Smooth muscle cell (in vitro differentiated cells): Measurements from ENCODE around the gene ACADM. TPM values are rescaled to one million over a fixed set of nuclear protein-coding genes. Genes with fewer than 3 reads are reported as not detected.
"Not testable (repeated sequence)": the region's sequence is repeated elsewhere in the genome, so short reads cannot be mapped to it uniquely, and the experiment has no call there.

Experiments
- DNase-seq: peaks from one replicate; lab custom pipeline; 2025; ENCODE audit not compliant: unreplicated experiment; lab: John Stamatoyannopoulos, UW
- H2AFZ ChIP-seq: fragments of 200-600 bp; sonication (generic); 2 replicates; pipeline ENCODE4 v1.6.0; 2016; ENCODE audit warnings: antibody characterized with exemption, low read depth, mild to moderate bottlenecking
- H3F3A ChIP-seq: fragments of 200-600 bp; sonication (generic); 2 replicates; pipeline ENCODE4 v1.6.0; 2017; ENCODE audit warnings: antibody characterized with exemption, low read depth
- H3K27ac ChIP-seq: fragments of 200-600 bp; sonication (generic); 2 replicates; pipeline ENCODE4 v1.5.1; 2016; ENCODE audit warnings: low read depth, mild to moderate bottlenecking
- H3K27me3 ChIP-seq: fragments of 200-600 bp; sonication (generic); 2 replicates; pipeline ENCODE4 v1.6.1; 2016; ENCODE audit warnings: low read depth, mild to moderate bottlenecking
- H3K36me3 ChIP-seq: fragments of 200-600 bp; sonication (generic); 2 replicates; pipeline ENCODE4 v1.5.1; 2016; ENCODE audit warnings: low read depth
- H3K4me1 ChIP-seq: fragments of 200-600 bp; sonication (generic); 2 replicates; pipeline ENCODE4 v1.5.1; 2016; ENCODE audit warnings: low read depth
- H3K4me2 ChIP-seq: fragments of 200-600 bp; sonication (generic); 2 replicates; pipeline ENCODE4 v1.6.0; 2016; ENCODE audit warnings: mild to moderate bottlenecking
- H3K4me3 ChIP-seq: fragments of 200-600 bp; sonication (generic); 2 replicates; pipeline ENCODE4 v1.5.1; 2016; ENCODE audit warnings: mild to moderate bottlenecking
- H3K79me2 ChIP-seq: fragments of 200-600 bp; sonication (generic); 2 replicates; pipeline ENCODE4 v1.6.0; 2016; ENCODE audit warnings: low read depth, mild to moderate bottlenecking
- H3K9ac ChIP-seq: fragments of 200-600 bp; sonication (generic); 2 replicates; pipeline ENCODE4 v1.6.0; 2016; ENCODE audit warnings: low read depth
- H3K9me3 ChIP-seq: fragments of 200-600 bp; sonication (generic); replicated peaks from 2 replicates; pipeline ENCODE4 v1.5.1; 2016; ENCODE audit warnings: low read depth
- H4K20me1 ChIP-seq: fragments of 200-600 bp; sonication (generic); 2 replicates; pipeline ENCODE4 v1.6.0; 2016; ENCODE audit warnings: low read depth
- WGBS: methylation state at CpG from one replicate; pipeline ENCODE4 v1.1.7; 2016; ENCODE audit warnings: low lambda C conversion rate; 5-methylcytosine and 5-hydroxymethylcytosine counted together
- polyA plus RNA-seq: library from polyadenylated mRNA; unstranded; fragments of >200 nt; fragmentation: Nextera tagmentation; extraction: Ambion mirVana; gene quantifications from 2 replicates; pipeline ENCODE4 v1.2.1, GENCODE V29; 2016
- total RNA-seq: library from RNA; depleted of rRNA; stranded (reverse); fragments of >200 nt; gene quantifications from 2 replicates; pipeline ENCODE4 v1.2.3, GENCODE V29; 2014
- TF ChIP-seq, protein P1 (sequence below): fragments of 200-600 bp; sonication (generic); IDR thresholded peaks from 2 replicates; pipeline ENCODE4 v1.5.1; 2017; ENCODE audit warnings: borderline replicate concordance, mild to moderate bottlenecking, antibody characterized with exemption; ENCODE audit not compliant: insufficient read depth, poor library complexity, severe bottlenecking

The ACADM gene
- total and polyA plus RNA-seq, 2 experiments from 2014 or later = 20.5 to 28.6 TPM

- H3K4me1 ChIP-seq = peaks cover 6% of the 10 kb centered on the region
- no peaks in the 10 kb centered on the region for H3K27me3 ChIP-seq
- no peak overlapping the region for H3K4me3 ChIP-seq
- no peak overlapping the region for H3K27ac ChIP-seq
- no peak overlapping the region for H2AFZ ChIP-seq
- no peak overlapping the region for H3K4me2 ChIP-seq
- H3K79me2 ChIP-seq = no peaks in the 10 kb centered on the region
- no peaks in the 10 kb centered on the region for H3K36me3 ChIP-seq
- no peaks in the 10 kb centered on the region for H4K20me1 ChIP-seq
- WGBS = 82% methylated on average over 1 of the region's 1 CpG
- no peak overlapping the region for H3K9ac ChIP-seq
- H3K9me3 ChIP-seq = no peaks in the 10 kb centered on the region
- TF ChIP-seq, protein P1, sequence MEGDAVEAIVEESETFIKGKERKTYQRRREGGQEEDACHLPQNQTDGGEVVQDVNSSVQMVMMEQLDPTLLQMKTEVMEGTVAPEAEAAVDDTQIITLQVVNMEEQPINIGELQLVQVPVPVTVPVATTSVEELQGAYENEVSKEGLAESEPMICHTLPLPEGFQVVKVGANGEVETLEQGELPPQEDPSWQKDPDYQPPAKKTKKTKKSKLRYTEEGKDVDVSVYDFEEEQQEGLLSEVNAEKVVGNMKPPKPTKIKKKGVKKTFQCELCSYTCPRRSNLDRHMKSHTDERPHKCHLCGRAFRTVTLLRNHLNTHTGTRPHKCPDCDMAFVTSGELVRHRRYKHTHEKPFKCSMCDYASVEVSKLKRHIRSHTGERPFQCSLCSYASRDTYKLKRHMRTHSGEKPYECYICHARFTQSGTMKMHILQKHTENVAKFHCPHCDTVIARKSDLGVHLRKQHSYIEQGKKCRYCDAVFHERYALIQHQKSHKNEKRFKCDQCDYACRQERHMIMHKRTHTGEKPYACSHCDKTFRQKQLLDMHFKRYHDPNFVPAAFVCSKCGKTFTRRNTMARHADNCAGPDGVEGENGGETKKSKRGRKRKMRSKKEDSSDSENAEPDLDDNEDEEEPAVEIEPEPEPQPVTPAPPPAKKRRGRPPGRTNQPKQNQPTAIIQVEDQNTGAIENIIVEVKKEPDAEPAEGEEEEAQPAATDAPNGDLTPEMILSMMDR = no peak
- no peaks in the 10 kb centered on the region for H3F3A ChIP-seq
- no peak for DNase-seq
Measured at GRCh38 chr1:75770761-75771160, 46.3 kb downstream of the ACADM start.

DNA sequence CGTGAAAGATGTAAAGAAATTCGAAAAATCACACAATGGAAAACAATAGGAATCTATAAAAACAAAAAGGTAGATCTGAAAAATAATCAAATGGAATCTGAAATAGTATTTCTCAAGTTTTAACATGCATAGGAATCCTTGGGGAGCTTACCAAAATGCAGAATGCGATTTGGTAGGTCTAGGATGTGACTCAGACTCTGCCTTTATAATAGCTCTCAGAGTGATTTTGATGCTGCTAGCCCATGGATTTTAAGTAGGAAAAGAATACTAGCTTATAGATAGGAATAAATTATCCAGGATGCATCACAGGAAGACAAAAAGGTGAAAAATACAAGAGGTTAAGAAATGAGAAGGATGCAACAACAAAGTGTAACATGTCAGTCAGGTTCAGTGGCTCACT, 47.5 kb downstream of the ACADM start:
- Histone ChIP-seq H3K9ac (no peak overlapping the region), H3K9me3 (no peaks in the 10 kb centered on the region), H3K4me1 (no peaks in the 10 kb centered on the region), H3K4me2 (no peak overlapping the region), H3K79me2 (no peaks in the 10 kb centered on the region), H3K27ac (no peak overlapping the region), H3K27me3 (no peaks in the 10 kb centered on the region), H3K36me3 (no peaks in the 10 kb centered on the region), H3K4me3 (no peak overlapping the region), H4K20me1 (no peaks in the 10 kb centered on the region), H3F3A (no peaks in the 10 kb centered on the region), H2AFZ (no peak overlapping the region)
- TF ChIP-seq, protein P1 = no peak
- no peak for DNase-seq
- 74% methylated on average over 3 of the region's 3 CpGs for WGBS

DNA sequence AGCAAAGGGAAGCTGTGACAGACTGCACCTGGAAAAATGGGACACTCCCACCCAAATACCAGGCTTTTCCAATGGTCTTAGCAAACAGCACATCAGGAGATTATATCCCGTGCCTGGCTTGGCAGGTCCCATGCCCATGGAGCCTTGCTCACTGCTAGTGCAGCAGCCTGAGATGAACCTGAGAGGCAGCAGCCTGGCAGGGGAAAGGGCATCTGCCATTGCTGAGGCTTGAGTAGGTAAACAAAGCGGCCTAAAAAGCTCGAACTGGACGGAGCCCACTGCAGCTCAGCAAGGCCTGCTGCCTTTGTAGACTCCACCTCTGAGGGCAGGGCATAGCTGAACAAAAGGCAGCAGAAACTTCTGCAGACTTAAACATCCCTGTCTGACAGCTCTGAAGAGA, 53.3 kb downstream of the ACADM start:
- H3K9ac ChIP-seq, H3K27me3 ChIP-seq, H3K36me3 ChIP-seq, DNase-seq, H3K4me1 ChIP-seq, H3F3A ChIP-seq, H4K20me1 ChIP-seq, H2AFZ ChIP-seq, H3K79me2 ChIP-seq, H3K9me3 ChIP-seq, H3K4me2 ChIP-seq, H3K27ac ChIP-seq, H3K4me3 ChIP-seq: not testable (repeated sequence)
- 89% methylated on average over 4 of the region's 4 CpGs for WGBS

- not testable (repeated sequence) for H2AFZ ChIP-seq, H3K9me3 ChIP-seq, H3K27ac ChIP-seq, H3K27me3 ChIP-seq, H3K4me2 ChIP-seq, DNase-seq, H3K36me3 ChIP-seq, H3K79me2 ChIP-seq, H3K9ac ChIP-seq, H4K20me1 ChIP-seq, H3F3A ChIP-seq, H3K4me1 ChIP-seq, H3K4me3 ChIP-seq
- 94% methylated on average over 5 of the region's 5 CpGs for WGBS
Measured at GRCh38 chr1:75778694-75779093, 54.2 kb downstream of the ACADM start.

GRCh38 chr1:75780183-75780582, 55.7 kb downstream of the ACADM start:
- not testable (repeated sequence) for DNase-seq, H3K36me3 ChIP-seq, H3K79me2 ChIP-seq, H3K4me3 ChIP-seq, H3K9ac ChIP-seq, H3K9me3 ChIP-seq, H3K4me2 ChIP-seq, H3K27ac ChIP-seq, H3F3A ChIP-seq, H4K20me1 ChIP-seq, H2AFZ ChIP-seq, H3K4me1 ChIP-seq, H3K27me3 ChIP-seq
- 85% methylated on average over 4 of the region's 4 CpGs for WGBS

DNA sequence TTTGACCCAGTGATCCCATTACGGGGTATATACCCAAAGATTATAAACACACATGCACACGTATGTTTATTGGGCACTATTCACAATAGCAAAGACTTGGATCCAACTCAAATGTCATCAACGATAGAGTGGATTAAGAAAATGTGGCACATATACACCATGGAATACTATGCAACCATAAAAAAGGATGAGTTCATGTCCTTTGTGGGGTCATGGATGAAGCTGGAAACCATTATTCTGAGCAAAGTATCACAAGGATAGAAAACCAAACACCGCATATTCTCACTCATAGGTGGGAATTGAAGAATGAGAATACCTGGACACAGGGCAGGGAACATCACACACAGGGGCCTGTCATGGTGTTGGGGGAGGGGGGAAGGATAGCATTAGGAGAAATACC, 59.4 kb downstream of the ACADM start:
- H3K9me3 ChIP-seq = not testable (repeated sequence)
- whole genome bisulfite sequencing = 99% methylated on average over 4 of the region's 4 CpGs

More for the DNA sequence above, 59.4 kb downstream of the ACADM start:
- H4K20me1 ChIP-seq = peaks cover 24% of the 10 kb centered on the region
- not testable (repeated sequence) for H3K4me3 ChIP-seq, H3K36me3 ChIP-seq, H2AFZ ChIP-seq, DNase-seq, H3K4me2 ChIP-seq, H3K27me3 ChIP-seq, H3K27ac ChIP-seq, H3K9ac ChIP-seq
- peaks cover 21% of the 10 kb centered on the region for H3K4me1 ChIP-seq
- H3K79me2 ChIP-seq = peaks cover 29% of the 10 kb centered on the region
- H3F3A ChIP-seq = peaks cover 18% of the 10 kb centered on the region
